Activated naive CD4-positive, alpha-beta T cell treated with anti-CD3 and anti-CD28 coated beads, Interleukin-2, amount 10 ng/mL, durations not matched to agents 7 days and 5 days (primary cell): Measurements from ENCODE around the gene SLC6A13.

Experiments
- CTCF ChIA-PET: fragments of 350-600 bp; sonication (Branson Sonifier 250); formaldehyde crosslinking; loops from one replicate; lab custom pipeline; 2021; ENCODE audit warnings: antibody characterized with exemption; lab: Charles Lee
- DNase-seq: peaks from one replicate; pipeline ENCODE4 v3.0.0-alpha.2; 2020
- H3K27ac Mint-ChIP-seq: one replicate; pipeline ENCODE4 v1.8.0; 2021; ENCODE audit warnings: mild to moderate bottlenecking, moderate library complexity, mixed read lengths
- H3K27me3 Mint-ChIP-seq: one replicate; pipeline ENCODE4 v1.8.0; 2021; ENCODE audit warnings: mild to moderate bottlenecking, mixed read lengths
- H3K36me3 Mint-ChIP-seq: one replicate; pipeline ENCODE4 v1.8.0; 2021; ENCODE audit warnings: mixed read lengths
- H3K4me1 Mint-ChIP-seq: one replicate; pipeline ENCODE4 v1.8.0; 2021; ENCODE audit warnings: mixed read lengths
- H3K4me3 Mint-ChIP-seq: one replicate; pipeline ENCODE4 v1.8.0; 2021; ENCODE audit warnings: mild to moderate bottlenecking, moderate library complexity, mixed read lengths
- H3K9me3 Mint-ChIP-seq: one replicate; pipeline ENCODE4 v1.8.0; 2021; ENCODE audit warnings: mixed read lengths

SLC6A13 gene

DNA sequence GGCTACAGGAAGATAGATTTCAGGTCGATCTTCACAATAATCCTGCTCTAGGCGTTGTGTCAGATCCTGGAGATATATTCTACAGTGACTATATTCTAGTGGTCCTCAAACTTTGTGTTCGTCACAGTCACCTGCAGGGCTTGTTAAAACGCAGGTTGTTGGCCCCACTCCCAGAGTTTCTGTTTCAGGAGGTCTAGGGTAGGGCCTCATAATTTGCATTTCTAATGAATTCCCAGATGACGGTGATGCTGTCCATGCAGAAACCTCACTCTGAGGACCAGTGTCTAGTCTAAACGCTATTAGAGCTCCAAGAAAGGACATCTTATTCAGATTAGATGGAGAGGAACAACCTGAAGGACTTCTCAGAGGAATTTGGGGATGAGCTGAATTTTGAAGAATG, 13.2 kb upstream of the SLC6A13 start:
- H3K27me3 Mint-ChIP-seq = no peaks in the 10 kb centered on the region
- H3K4me1 Mint-ChIP-seq = no peaks in the 10 kb centered on the region
- H3K36me3 Mint-ChIP-seq = peaks cover 15% of the 10 kb centered on the region
- H3K4me3 Mint-ChIP-seq = no peak overlapping the region
- H3K27ac Mint-ChIP-seq = no peak overlapping the region
- H3K9me3 Mint-ChIP-seq = no peaks in the 10 kb centered on the region
- CTCF ChIA-PET = interaction anchor here (0.8 to 1.8 kb wide), 2 partner anchors 10 to 97 kb away, joined by 3 to 6 read pairs; no protein-coding TSS in a partner anchor
- no peak for DNase-seq

DNA sequence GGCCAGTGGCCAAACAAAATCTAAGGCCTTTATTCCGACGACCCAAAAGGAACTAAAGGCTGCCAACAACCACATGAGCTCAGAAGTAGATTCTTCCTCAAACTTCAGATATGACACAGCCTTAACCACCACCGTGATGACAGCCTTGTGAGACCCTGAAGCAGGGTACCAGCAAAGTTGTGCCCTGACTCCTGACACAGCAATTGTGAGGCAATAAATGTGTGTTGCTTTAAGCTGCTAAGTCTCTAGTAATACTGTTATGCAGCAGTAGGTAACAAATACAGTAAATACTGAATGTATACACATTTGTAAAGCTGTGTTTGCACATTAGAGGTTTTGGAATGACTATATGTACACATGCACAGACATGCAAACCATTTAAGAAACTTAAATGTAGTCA, 10.7 kb upstream of the SLC6A13 start:
- H3K36me3 Mint-ChIP-seq = no peaks in the 10 kb centered on the region
- CTCF ChIA-PET = no interaction called here
- H3K9me3 Mint-ChIP-seq = no peaks in the 10 kb centered on the region
- no peak for DNase-seq
- no peak overlapping the region for H3K4me3 Mint-ChIP-seq
- H3K27me3 Mint-ChIP-seq = peaks cover 5% of the 10 kb centered on the region
- no peaks in the 10 kb centered on the region for H3K4me1 Mint-ChIP-seq
- no peak overlapping the region for H3K27ac Mint-ChIP-seq

GRCh38 chr12:272942-273341, 10.3 kb upstream of the SLC6A13 start:
- Mint-ChIP-seq H3K4me3 (no peak overlapping the region), H3K4me1 (no peaks in the 10 kb centered on the region)

GRCh38 chr12:271161-271560, 8.5 kb upstream of the SLC6A13 start:
- no peak overlapping the region for H3K27ac Mint-ChIP-seq
- H3K9me3 Mint-ChIP-seq = no peaks in the 10 kb centered on the region
- peaks cover 9% of the 10 kb centered on the region for H3K27me3 Mint-ChIP-seq
- H3K36me3 Mint-ChIP-seq = no peaks in the 10 kb centered on the region
- H3K4me1 Mint-ChIP-seq = no peaks in the 10 kb centered on the region
- H3K4me3 Mint-ChIP-seq = no peak overlapping the region
- DNase-seq = no peak
- CTCF ChIA-PET = no interaction called here

More at GRCh38 chr12:272942-273341, 10.3 kb upstream of the SLC6A13 start:
- no peak overlapping the region for H3K27ac Mint-ChIP-seq
- DNase-seq = no peak
- H3K9me3 Mint-ChIP-seq = no peaks in the 10 kb centered on the region
- no peaks in the 10 kb centered on the region for H3K36me3 Mint-ChIP-seq
- CTCF ChIA-PET = no interaction called here
- peaks cover 5% of the 10 kb centered on the region for H3K27me3 Mint-ChIP-seq

DNA sequence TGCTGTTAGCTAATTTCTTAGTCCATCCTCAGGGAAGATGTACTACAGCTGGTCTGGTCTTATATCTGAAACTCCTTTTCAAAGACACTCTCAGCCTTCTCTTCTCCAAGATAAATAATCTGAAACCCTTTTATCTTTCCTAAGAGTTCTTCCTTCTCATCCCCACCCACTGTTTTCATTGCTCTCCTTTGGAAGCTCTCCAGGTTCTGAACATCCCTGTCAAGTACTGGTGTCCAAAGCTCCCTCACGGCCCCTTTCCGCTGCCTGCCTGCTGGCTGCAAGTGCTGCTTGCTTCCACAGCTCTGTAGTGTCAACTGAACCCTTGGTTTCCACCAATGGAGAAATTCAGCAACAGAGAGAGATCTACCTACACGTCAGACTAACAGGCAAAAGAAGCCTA, 6.6 kb upstream of the SLC6A13 start:
- Mint-ChIP-seq H3K4me3 (no peak overlapping the region), H3K9me3 (no peaks in the 10 kb centered on the region), H3K36me3 (no peaks in the 10 kb centered on the region), H3K4me1 (peaks cover 4% of the 10 kb centered on the region), H3K27me3 (peaks cover 9% of the 10 kb centered on the region), H3K27ac (no peak overlapping the region)
- no peak for DNase-seq
- CTCF ChIA-PET = no interaction called here

GRCh38 chr12:268483-268840, 5.8 kb upstream of the SLC6A13 start:
- H3K4me1 Mint-ChIP-seq = peaks cover 4% of the 10 kb centered on the region
- no peak for DNase-seq
- H3K4me3 Mint-ChIP-seq = no peak overlapping the region
- H3K36me3 Mint-ChIP-seq = no peaks in the 10 kb centered on the region
- CTCF ChIA-PET = no interaction called here
- no peak overlapping the region for H3K27ac Mint-ChIP-seq
- H3K9me3 Mint-ChIP-seq = no peaks in the 10 kb centered on the region
- H3K27me3 Mint-ChIP-seq = peaks cover 14% of the 10 kb centered on the region

- Mint-ChIP-seq H3K27ac (no peak overlapping the region), H3K4me3 (no peak overlapping the region), H3K27me3 (peaks cover 16% of the 10 kb centered on the region), H3K36me3 (no peaks in the 10 kb centered on the region), H3K4me1 (peaks cover 4% of the 10 kb centered on the region), H3K9me3 (no peaks in the 10 kb centered on the region)
- CTCF ChIA-PET = interaction anchor here (0.7 kb wide), 1 partner anchor 9 kb away, joined by 3 read pairs; no protein-coding TSS in a partner anchor
- no peak for DNase-seq
Observed at GRCh38 chr12:267581-268482, 5.2 kb upstream of the SLC6A13 start.

GRCh38 chr12:265096-265495, 2.5 kb upstream of the SLC6A13 start:
- CTCF ChIA-PET = no interaction called here
- peaks cover 4% of the 10 kb centered on the region for H3K4me1 Mint-ChIP-seq
- H3K27ac Mint-ChIP-seq = no peak overlapping the region

GRCh38 chr12:264269-264668, 1.6 kb upstream of the SLC6A13 start:
- CTCF ChIA-PET = no interaction called here
- no peak for DNase-seq
- no peaks in the 10 kb centered on the region for H3K9me3 Mint-ChIP-seq

More at GRCh38 chr12:265096-265495, 2.5 kb upstream of the SLC6A13 start:
- Mint-ChIP-seq H3K4me3 (no peak overlapping the region), H3K27me3 (peaks cover 28% of the 10 kb centered on the region), H3K9me3 (no peaks in the 10 kb centered on the region), H3K36me3 (no peaks in the 10 kb centered on the region)
- no peak for DNase-seq

DNA sequence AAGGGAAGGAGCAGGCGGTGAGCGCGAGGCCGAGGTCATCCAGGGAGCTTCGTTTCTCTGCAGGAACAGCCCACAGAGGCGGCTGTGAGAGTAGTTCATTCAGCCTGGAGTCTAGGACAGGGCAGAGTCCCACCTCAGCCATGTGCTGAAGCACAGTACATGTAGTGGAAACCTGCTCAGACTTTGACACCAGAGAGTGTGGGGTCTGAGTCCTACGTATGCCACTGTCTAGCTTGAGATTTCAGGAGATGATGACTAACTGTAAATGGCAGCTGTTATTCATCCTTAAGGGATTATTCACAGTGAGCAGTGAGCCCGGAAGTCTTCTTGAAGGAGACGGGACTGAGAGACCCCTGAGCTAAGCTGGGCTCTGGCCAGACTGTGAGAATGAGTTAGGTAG, 938 bp upstream of the SLC6A13 start:
- H3K4me3 Mint-ChIP-seq = no peak overlapping the region
- H3K27ac Mint-ChIP-seq = no peak overlapping the region
- no peaks in the 10 kb centered on the region for H3K36me3 Mint-ChIP-seq
- no peaks in the 10 kb centered on the region for H3K9me3 Mint-ChIP-seq
- no peak for DNase-seq
- H3K4me1 Mint-ChIP-seq = peaks cover 4% of the 10 kb centered on the region
- CTCF ChIA-PET = no interaction called here
- H3K27me3 Mint-ChIP-seq = peaks cover 30% of the 10 kb centered on the region

More at GRCh38 chr12:264269-264668, 1.6 kb upstream of the SLC6A13 start:
- Mint-ChIP-seq H3K36me3 (no peaks in the 10 kb centered on the region), H3K4me1 (peaks cover 4% of the 10 kb centered on the region), H3K27ac (no peak overlapping the region), H3K4me3 (no peak overlapping the region), H3K27me3 (peaks cover 32% of the 10 kb centered on the region)

GRCh38 chr12:262113-262512, 523 bp downstream of the SLC6A13 start:
- peaks cover 4% of the 10 kb centered on the region for H3K4me1 Mint-ChIP-seq
- no peak overlapping the region for H3K4me3 Mint-ChIP-seq
- H3K9me3 Mint-ChIP-seq = no peaks in the 10 kb centered on the region
- no peaks in the 10 kb centered on the region for H3K36me3 Mint-ChIP-seq
- CTCF ChIA-PET = no interaction called here
- no peak for DNase-seq
- peaks cover 40% of the 10 kb centered on the region for H3K27me3 Mint-ChIP-seq
- no peak overlapping the region for H3K27ac Mint-ChIP-seq

DNA sequence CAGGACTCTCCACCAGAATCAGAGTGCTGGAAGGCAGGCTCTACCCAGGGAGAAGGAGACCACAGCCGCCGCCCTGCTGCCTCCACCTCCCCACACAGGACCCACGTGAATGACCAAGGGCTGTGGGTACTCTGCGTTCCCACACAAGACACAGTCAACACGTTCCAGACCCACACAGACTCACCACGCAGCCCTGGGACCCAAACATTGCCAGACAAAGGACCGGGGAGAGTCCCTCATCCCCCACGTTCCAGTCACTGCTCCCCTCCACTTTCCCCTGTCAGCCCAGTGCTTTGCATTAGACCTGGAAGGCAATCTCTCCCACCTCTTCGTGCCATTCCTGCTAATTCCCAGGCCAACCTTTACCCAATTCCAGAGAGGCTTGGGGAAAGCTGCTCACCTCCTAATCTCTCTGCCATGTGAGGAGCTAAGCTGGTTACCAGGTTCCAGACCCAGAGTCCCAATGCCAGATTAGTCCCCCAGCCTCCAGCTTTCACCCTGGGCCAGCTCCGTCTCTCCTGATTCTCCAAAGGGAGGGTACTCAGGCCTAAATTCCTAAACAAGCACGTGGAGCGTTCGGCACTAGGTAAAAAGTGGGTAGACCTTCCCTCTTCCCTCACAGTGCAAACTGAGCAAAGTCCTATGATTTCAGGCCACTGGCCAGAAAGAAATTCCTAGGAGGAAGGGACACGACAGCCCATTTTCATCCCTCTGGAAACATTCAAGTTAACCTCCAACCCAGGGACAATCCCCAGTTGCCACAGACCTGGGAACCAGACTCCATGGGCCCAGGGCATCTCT, 4.9 kb downstream of the SLC6A13 start:
- Mint-ChIP-seq H3K36me3 (no peaks in the 10 kb centered on the region), H3K4me3 (no peak overlapping the region), H3K4me1 (no peaks in the 10 kb centered on the region), H3K9me3 (no peaks in the 10 kb centered on the region), H3K27ac (no peak overlapping the region), H3K27me3 (peaks cover 51% of the 10 kb centered on the region)
- CTCF ChIA-PET = no interaction called here
- no peak for DNase-seq

GRCh38 chr12:256958-257357, 5.7 kb downstream of the SLC6A13 start:
- CTCF ChIA-PET = no interaction called here
- Mint-ChIP-seq H3K27ac (no peak overlapping the region), H3K9me3 (no peaks in the 10 kb centered on the region), H3K4me1 (no peaks in the 10 kb centered on the region), H3K27me3 (peaks cover 46% of the 10 kb centered on the region), H3K36me3 (no peaks in the 10 kb centered on the region), H3K4me3 (no peak overlapping the region)
- no peak for DNase-seq

DNA sequence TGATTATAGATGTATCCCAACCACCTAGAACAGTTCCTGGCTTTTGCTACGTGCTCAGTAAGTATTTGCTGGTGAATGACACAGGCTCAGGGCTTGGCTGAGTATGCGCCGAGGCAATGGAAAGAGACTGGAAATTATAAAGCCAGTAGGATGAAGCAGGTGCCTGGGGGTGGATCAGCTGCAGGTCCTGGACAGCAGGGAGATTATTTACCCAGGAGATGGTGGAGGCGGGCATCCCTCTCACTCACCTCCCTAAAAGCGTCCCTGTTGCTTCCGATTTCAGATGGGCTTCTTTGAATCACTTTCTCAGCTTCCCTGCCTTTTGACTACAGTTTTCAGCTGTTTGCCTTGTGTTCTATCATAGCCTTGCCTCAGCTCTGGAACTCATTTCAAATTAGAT, 6.4 kb downstream of the SLC6A13 start:
- no peak overlapping the region for H3K4me3 Mint-ChIP-seq
- no peak for DNase-seq
- no peaks in the 10 kb centered on the region for H3K9me3 Mint-ChIP-seq
- CTCF ChIA-PET = no interaction called here
- peaks cover 45% of the 10 kb centered on the region for H3K27me3 Mint-ChIP-seq
- H3K36me3 Mint-ChIP-seq = no peaks in the 10 kb centered on the region
- H3K27ac Mint-ChIP-seq = no peak overlapping the region
- no peaks in the 10 kb centered on the region for H3K4me1 Mint-ChIP-seq
